Smooth muscle cell (in vitro differentiated cells): ENCODE results near the gene ANO6. TPM values are rescaled to one million over a fixed set of nuclear protein-coding genes. Genes with fewer than 3 reads are reported as not detected.
A peak's percentile ranks its signal among the peaks of the same experiment; 100 is the strongest.

Experiments used
- DNase-seq: peaks from one replicate; lab custom pipeline; 2025; ENCODE audit not compliant: unreplicated experiment; lab: John Stamatoyannopoulos, UW
- H2AFZ ChIP-seq: fragments of 200-600 bp; sonication (generic); 2 replicates; pipeline ENCODE4 v1.6.0; 2016; ENCODE audit warnings: antibody characterized with exemption, low read depth, mild to moderate bottlenecking
- H3F3A ChIP-seq: fragments of 200-600 bp; sonication (generic); 2 replicates; pipeline ENCODE4 v1.6.0; 2017; ENCODE audit warnings: antibody characterized with exemption, low read depth
- H3K27ac ChIP-seq: fragments of 200-600 bp; sonication (generic); 2 replicates; pipeline ENCODE4 v1.5.1; 2016; ENCODE audit warnings: low read depth, mild to moderate bottlenecking
- H3K27me3 ChIP-seq: fragments of 200-600 bp; sonication (generic); 2 replicates; pipeline ENCODE4 v1.6.1; 2016; ENCODE audit warnings: low read depth, mild to moderate bottlenecking
- H3K36me3 ChIP-seq: fragments of 200-600 bp; sonication (generic); 2 replicates; pipeline ENCODE4 v1.5.1; 2016; ENCODE audit warnings: low read depth
- H3K4me1 ChIP-seq: fragments of 200-600 bp; sonication (generic); 2 replicates; pipeline ENCODE4 v1.5.1; 2016; ENCODE audit warnings: low read depth
- H3K4me2 ChIP-seq: fragments of 200-600 bp; sonication (generic); 2 replicates; pipeline ENCODE4 v1.6.0; 2016; ENCODE audit warnings: mild to moderate bottlenecking
- H3K4me3 ChIP-seq: fragments of 200-600 bp; sonication (generic); 2 replicates; pipeline ENCODE4 v1.5.1; 2016; ENCODE audit warnings: mild to moderate bottlenecking
- H3K79me2 ChIP-seq: fragments of 200-600 bp; sonication (generic); 2 replicates; pipeline ENCODE4 v1.6.0; 2016; ENCODE audit warnings: low read depth, mild to moderate bottlenecking
- H3K9ac ChIP-seq: fragments of 200-600 bp; sonication (generic); 2 replicates; pipeline ENCODE4 v1.6.0; 2016; ENCODE audit warnings: low read depth
- H3K9me3 ChIP-seq: fragments of 200-600 bp; sonication (generic); replicated peaks from 2 replicates; pipeline ENCODE4 v1.5.1; 2016; ENCODE audit warnings: low read depth
- H4K20me1 ChIP-seq: fragments of 200-600 bp; sonication (generic); 2 replicates; pipeline ENCODE4 v1.6.0; 2016; ENCODE audit warnings: low read depth
- WGBS: methylation state at CpG from one replicate; pipeline ENCODE4 v1.1.7; 2016; ENCODE audit warnings: low lambda C conversion rate; 5-methylcytosine and 5-hydroxymethylcytosine counted together
- polyA plus RNA-seq: library from polyadenylated mRNA; unstranded; fragments of >200 nt; fragmentation: Nextera tagmentation; extraction: Ambion mirVana; gene quantifications from 2 replicates; pipeline ENCODE4 v1.2.1, GENCODE V29; 2016
- total RNA-seq: library from RNA; depleted of rRNA; stranded (reverse); fragments of >200 nt; gene quantifications from 2 replicates; pipeline ENCODE4 v1.2.3, GENCODE V29; 2014
- TF ChIP-seq, protein P1 (sequence below): fragments of 200-600 bp; sonication (generic); IDR thresholded peaks from 2 replicates; pipeline ENCODE4 v1.5.1; 2017; ENCODE audit warnings: borderline replicate concordance, mild to moderate bottlenecking, antibody characterized with exemption; ENCODE audit not compliant: insufficient read depth, poor library complexity, severe bottlenecking

The ANO6 gene, protein sequence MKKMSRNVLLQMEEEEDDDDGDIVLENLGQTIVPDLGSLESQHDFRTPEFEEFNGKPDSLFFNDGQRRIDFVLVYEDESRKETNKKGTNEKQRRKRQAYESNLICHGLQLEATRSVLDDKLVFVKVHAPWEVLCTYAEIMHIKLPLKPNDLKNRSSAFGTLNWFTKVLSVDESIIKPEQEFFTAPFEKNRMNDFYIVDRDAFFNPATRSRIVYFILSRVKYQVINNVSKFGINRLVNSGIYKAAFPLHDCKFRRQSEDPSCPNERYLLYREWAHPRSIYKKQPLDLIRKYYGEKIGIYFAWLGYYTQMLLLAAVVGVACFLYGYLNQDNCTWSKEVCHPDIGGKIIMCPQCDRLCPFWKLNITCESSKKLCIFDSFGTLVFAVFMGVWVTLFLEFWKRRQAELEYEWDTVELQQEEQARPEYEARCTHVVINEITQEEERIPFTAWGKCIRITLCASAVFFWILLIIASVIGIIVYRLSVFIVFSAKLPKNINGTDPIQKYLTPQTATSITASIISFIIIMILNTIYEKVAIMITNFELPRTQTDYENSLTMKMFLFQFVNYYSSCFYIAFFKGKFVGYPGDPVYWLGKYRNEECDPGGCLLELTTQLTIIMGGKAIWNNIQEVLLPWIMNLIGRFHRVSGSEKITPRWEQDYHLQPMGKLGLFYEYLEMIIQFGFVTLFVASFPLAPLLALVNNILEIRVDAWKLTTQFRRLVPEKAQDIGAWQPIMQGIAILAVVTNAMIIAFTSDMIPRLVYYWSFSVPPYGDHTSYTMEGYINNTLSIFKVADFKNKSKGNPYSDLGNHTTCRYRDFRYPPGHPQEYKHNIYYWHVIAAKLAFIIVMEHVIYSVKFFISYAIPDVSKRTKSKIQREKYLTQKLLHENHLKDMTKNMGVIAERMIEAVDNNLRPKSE
- total RNA-seq: 106 and 115 TPM in 2 replicates
- polyA plus RNA-seq: 44.8 and 60.3 TPM in 2 replicates

DNA sequence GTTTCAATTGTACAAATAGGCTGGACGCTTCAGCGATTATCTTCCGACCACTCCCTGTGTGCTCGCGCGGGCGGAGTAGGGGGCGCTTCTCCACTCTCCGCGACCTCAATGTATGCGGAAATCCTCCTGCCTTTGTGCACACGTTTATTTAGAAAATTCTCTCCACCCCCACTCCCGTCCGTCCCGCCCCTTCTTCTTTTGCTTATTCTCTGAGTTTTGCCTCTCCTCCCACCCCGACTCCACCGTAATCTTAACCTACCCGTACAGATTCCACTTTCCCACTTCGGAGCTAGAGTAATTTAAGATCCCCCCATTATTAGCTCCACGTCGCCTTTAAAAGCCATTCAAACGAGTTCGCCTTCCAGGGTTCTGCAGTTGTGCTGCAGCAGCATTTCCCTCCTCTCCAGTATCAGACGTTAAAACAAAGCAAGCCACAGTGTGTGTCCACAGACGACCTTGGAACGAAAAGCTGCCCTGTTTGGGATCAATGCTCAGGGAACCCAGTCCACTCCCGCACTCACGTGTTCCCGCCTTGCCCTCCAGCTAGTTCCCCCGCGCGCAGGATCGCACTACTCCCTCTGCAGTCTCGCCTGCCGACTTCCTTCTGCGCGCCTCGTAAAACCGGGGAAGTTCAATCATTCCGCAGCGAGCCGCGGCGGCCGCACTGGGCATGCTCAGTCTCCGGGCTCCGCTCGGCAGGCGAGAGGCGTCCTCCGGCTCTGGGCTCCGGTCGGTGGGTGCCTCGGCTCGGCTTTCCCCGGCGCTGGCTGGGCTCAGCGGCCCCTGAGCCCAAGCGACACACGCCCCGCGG lies at the start of gene ANO6:
TSS of gene ANO6 (plus strand) at position 677 of the 811 bp plus-strand sequence. CDS start 227 bp downstream, outside the sequence.
- Histone ChIP-seq H3F3A (peaks cover 8% of the 10 kb centered on the region), H3K9ac (peak within 1 kb of the TSS; percentile 92), H3K27me3 (no peaks in the 10 kb centered on the region), H3K27ac (peak within 1 kb of the TSS; percentile 95), H4K20me1 (peaks cover 29% of the 10 kb centered on the region), H3K4me2 (peak within 1 kb of the TSS; percentile 96), H3K9me3 (no peaks in the 10 kb centered on the region), H3K4me3 (peak within 1 kb of the TSS; percentile 87), H3K36me3 (no peaks in the 10 kb centered on the region), H3K4me1 (peaks cover 16% of the 10 kb centered on the region), H3K79me2 (peaks cover 52% of the 10 kb centered on the region), H2AFZ (peak within 1 kb of the TSS; percentile 92)
- TF ChIP-seq, protein P1, sequence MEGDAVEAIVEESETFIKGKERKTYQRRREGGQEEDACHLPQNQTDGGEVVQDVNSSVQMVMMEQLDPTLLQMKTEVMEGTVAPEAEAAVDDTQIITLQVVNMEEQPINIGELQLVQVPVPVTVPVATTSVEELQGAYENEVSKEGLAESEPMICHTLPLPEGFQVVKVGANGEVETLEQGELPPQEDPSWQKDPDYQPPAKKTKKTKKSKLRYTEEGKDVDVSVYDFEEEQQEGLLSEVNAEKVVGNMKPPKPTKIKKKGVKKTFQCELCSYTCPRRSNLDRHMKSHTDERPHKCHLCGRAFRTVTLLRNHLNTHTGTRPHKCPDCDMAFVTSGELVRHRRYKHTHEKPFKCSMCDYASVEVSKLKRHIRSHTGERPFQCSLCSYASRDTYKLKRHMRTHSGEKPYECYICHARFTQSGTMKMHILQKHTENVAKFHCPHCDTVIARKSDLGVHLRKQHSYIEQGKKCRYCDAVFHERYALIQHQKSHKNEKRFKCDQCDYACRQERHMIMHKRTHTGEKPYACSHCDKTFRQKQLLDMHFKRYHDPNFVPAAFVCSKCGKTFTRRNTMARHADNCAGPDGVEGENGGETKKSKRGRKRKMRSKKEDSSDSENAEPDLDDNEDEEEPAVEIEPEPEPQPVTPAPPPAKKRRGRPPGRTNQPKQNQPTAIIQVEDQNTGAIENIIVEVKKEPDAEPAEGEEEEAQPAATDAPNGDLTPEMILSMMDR: peak; percentile 22
- peak; percentile 77 for DNase-seq
- WGBS: under 1% methylated on average over 62 of the region's 62 CpGs

DNA sequence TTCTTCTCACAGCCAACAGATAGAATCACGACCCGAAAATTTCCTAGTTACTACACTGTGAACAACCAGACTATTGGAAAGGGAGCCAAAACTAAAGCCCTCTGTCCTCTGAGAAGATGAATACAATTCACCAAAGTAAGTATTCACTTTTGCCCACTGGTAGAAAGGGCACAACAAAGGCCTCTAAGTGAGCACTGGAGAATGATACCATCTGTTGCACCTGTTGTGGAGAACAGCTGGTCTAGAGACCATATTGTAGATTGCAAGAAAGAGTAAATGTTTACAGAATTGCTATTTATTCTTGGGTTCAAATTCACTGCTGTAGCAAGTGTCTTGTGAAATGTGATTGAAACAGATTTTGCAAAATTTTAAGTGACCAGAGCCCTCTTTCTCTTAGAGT lies 46.9 kb upstream of the ANO6 start:
- Histone ChIP-seq H3F3A (no peaks in the 10 kb centered on the region), H3K79me2 (no peaks in the 10 kb centered on the region), H4K20me1 (no peaks in the 10 kb centered on the region), H3K27ac (no peak overlapping the region), H3K36me3 (no peaks in the 10 kb centered on the region), H3K9me3 (no peaks in the 10 kb centered on the region), H3K27me3 (no peaks in the 10 kb centered on the region), H3K4me2 (no peak overlapping the region), H3K4me1 (no peaks in the 10 kb centered on the region), H2AFZ (no peak overlapping the region), H3K4me3 (no peak overlapping the region), H3K9ac (no peak overlapping the region)
- DNase-seq: no peak
- TF ChIP-seq, protein P1: no peak
- WGBS: 92% methylated on average over 2 of the region's 2 CpGs

DNA sequence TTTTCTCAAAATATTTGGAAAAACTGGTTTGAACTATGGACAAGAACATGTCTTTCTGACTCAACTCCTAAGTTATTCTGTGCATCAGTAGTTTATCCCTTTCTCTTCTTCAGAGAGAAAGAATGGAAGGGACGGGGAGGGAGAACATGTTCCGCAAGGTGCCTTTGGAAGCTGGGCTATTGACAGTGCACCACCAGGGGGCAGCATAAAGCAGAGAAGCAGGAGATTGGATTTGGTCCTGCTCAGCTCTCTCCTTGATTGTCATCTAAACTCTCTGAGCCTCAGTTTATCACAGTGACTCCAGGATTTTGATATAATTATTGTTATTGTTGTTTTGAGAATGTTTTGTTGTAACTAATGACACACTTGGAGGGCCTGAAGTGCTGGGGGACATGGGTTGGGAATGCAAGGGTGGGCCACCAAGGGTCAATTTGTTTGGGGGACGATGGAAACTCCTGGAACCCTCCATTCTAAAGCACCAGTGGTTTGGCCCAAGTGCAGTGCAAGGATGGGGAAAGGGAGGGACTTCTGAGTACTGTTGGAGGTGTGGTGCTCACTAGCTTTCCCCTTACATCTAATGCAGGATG lies 45.3 kb upstream of the ANO6 start:
- H3K4me3 ChIP-seq: no peak overlapping the region
- peak; percentile 13 for DNase-seq
- TF ChIP-seq, protein P1: peak; percentile 83
- no peak overlapping the region for H3K9ac ChIP-seq
- WGBS: 45% methylated on average over 3 of the region's 3 CpGs
- no peaks in the 10 kb centered on the region for H3K79me2 ChIP-seq
- H4K20me1 ChIP-seq: no peaks in the 10 kb centered on the region
- no peaks in the 10 kb centered on the region for H3K4me1 ChIP-seq
- no peak overlapping the region for H2AFZ ChIP-seq
- H3K4me2 ChIP-seq: no peak overlapping the region
- no peaks in the 10 kb centered on the region for H3K36me3 ChIP-seq
- no peaks in the 10 kb centered on the region for H3K9me3 ChIP-seq
- no peaks in the 10 kb centered on the region for H3K27me3 ChIP-seq
- H3F3A ChIP-seq: no peaks in the 10 kb centered on the region
- no peak overlapping the region for H3K27ac ChIP-seq
